HG03103 (cell line): ENCODE measurements around the gene LCLAT1.
"Not testable (repeated sequence)": the region's sequence is repeated elsewhere in the genome, so short reads cannot be mapped to it uniquely, and the experiment has no call there.

Experiments used
- ATAC-seq: cut with Tn5 transposase; IDR thresholded peaks from one replicate; pipeline ENCODE4 v1.9.1; 2021; ENCODE audit warnings: low read depth; ENCODE audit not compliant: unreplicated experiment

LCLAT1 gene

GRCh38 chr2:30629866-30630265, 182.8 kb downstream of the LCLAT1 start:
- no peak for ATAC-seq

DNA sequence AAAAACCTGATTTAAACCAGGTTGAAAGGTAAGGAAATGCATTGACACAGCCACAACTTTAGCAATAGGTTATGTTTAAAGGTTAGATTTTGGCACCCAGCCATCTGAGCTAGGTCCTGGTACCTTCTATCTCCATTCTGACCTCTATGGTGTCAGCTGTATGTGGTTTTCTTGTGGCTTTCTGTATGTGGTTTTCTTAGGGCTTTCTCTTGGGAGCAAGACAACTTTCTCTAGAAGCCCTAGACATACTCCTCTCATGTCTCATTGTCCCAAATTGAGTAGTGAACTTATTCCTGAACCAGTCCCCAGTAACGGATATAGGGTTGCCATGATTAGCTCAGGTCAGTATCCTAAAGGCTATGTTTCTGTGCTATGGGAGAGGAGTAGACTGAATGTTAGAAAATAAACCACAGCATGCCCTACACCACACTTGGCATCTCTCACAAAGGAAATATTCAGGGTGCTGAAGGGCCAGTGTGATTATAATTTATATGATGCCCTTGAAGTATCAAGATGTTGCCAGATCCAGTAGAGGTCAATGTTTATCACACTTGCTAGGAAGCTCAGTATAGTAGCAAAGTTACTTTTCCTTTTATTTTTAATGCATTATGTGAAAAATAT, 184.1 kb downstream of the LCLAT1 start:
- no peak for ATAC-seq

DNA sequence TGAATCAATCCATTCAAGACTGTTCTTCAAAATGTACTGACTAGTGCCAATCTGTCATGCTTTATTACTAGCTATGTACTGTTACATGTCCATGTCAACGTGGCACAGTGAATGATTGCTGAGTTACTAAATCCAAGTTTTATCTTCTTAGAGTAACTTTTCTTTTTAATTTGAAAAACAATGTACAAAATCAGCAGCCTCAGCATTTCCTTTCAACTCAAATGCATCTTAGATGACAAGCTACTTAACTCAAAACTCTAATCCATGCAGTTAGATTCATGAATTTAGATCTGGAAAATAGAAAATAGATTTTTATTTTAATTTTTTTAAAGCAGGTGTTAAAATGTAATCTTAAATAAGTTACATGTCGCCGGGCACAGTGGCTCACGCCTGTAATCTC, 186.0 kb downstream of the LCLAT1 start:
- ATAC-seq: no peak

GRCh38 chr2:30636311-30636710, 189.3 kb downstream of the LCLAT1 start:
- ATAC-seq: no peak

DNA sequence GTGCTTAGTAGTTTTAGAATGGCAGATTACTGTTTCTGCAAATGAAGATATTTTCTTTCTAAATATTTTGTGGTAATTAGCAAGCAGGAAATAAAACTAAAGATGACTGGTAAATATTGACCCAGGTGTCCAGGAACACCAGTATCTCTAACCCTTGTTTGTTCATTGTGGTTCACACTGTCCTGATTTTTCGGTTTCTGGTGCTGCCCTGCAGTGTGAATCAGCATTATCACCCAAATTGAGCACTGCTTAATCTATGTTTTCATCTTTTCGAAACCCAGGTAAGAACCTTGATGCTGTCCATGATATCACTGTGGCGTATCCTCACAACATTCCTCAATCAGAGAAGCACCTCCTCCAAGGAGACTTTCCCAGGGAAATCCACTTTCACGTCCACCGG, 192.8 kb downstream of the LCLAT1 start:
- no peak for ATAC-seq

- no peak for ATAC-seq
Measured at GRCh38 chr2:30641765-30642345, 194.8 kb downstream of the LCLAT1 start.

DNA sequence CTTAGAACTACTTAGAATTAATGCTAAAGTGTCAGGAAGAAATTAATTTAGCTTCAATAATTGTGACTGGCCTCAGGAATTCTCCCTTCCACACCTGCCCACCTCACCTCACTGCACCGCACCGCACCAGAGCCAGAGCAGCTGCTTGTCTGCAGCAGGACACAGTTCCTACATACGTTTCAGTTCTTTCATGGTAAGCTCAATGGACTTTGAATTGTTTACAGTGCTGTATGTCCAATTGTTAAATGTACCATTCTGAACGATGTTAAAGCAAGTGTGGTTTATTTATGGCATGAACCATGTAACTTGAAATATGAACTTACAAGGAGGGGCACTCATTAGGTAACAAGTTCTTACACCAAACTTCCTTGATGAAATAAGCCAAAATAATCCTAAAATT, 196.0 kb downstream of the LCLAT1 start:
- ATAC-seq: not testable (repeated sequence)

- no peak for ATAC-seq
Measured at GRCh38 chr2:30643674-30644073, 196.6 kb downstream of the LCLAT1 start.

- ATAC-seq: no peak
Measured at GRCh38 chr2:30645081-30645744, 198.2 kb downstream of the LCLAT1 start.

DNA sequence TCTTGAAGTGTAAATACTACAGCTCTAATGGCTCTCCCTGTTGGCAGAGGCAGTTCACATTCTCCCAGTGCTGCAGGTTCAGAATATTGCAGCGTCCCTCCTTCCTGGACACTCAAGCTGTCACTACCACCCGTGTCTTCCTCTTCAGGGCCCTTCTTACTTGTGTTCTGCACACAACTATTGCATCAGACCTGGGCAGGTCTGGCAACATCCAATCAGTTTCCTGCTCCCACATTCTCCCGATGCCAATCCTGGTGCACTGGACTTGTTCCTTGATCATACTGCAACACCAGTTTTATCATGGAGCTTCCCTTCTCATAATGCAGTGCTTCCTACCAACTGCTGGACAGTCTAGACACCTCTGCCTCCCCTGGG, 198.7 kb downstream of the LCLAT1 start:
- no peak for ATAC-seq

DNA sequence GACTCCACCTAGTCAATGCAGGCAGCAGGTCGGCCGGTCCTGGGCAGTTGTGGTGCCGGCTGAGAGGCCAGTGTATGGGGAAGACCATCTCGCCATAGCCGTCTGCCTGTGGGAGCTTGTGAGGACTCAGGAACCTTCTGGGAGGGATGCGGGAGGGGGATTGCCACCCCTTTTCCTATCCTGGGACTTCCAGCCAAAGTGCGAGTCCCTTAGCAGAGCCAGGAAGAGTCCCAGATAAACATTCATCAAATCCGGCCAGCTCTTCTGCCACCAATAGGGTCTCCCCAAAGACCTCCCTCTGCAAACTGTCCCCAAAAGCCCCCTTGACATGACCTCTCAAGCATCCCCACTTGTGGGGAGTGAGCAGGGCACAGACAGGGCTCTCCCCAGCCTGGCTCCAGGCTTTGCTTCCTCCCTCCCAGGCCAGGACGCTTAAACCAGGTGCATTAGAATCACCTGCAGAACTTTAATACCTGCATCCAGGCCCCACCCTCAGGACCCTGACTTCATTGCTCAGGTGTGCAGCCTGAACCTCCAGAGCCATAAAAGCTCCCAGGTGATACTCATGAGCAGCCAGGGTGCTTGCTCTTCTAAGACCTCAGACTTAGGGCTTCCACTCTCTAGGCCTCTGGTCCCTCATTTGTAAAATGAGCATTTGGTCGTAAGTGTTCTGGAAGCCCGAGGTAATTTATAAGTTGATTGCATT, 200.9 kb downstream of the LCLAT1 start:
- no peak for ATAC-seq

GRCh38 chr2:30649278-30649677, 202.2 kb downstream of the LCLAT1 start:
- no peak for ATAC-seq

GRCh38 chr2:30649828-30650227, 202.8 kb downstream of the LCLAT1 start:
- no peak for ATAC-seq

DNA sequence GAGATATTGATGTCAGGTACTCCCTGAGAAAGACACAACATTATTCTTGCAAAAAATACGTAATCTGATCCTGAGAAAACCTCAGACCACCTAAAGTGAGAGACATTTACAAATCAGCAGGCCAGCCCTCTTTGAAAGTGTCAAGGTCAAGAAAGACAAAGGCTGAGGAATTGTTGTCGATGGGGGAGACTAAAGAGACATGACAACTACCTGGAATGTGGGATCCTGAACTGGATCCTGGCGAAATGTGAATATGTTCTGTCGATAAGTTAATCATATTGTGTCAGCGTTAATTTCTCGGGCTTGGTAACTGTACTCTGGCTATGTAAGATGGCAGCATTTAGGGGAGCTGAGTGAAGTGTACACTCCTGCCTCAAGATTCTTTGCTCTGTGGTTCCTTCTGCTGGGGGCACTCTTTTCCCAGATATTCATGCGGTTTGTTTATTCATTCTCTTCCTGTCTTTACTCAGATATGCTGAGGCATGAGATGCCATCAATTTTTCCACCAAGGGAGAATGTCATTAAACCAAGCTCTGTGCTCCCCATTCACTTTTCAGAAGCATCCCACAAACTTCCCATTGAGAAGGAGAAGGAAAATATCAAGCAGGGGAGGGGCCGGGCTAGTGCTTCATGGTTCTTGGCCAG, 205.3 kb downstream of the LCLAT1 start:
- ATAC-seq: no peak

GRCh38 chr2:30653847-30654246, 206.8 kb downstream of the LCLAT1 start:
- ATAC-seq: no peak

DNA sequence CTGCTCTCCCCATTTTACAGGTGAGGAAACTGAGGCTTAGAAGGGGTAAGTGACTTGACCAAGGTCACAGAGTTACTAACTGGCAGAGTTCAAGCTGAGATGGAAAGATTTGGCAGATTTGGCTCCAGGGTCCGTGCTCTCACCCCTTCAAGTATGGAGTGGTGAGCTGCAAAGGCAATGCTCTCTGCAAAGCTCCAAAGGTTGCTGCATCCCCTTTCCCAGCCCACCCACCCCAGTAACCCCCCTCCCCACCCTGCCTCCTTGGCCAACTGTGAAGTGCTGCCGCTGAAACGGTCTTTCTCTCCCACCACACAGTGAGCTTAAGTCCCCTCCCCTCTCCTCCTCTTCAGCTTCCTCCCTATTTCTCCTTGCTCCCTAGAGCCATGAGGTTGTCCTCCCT, 207.4 kb downstream of the LCLAT1 start:
- ATAC-seq: no peak

GRCh38 chr2:30655211-30655610, 208.2 kb downstream of the LCLAT1 start:
- no peak for ATAC-seq

DNA sequence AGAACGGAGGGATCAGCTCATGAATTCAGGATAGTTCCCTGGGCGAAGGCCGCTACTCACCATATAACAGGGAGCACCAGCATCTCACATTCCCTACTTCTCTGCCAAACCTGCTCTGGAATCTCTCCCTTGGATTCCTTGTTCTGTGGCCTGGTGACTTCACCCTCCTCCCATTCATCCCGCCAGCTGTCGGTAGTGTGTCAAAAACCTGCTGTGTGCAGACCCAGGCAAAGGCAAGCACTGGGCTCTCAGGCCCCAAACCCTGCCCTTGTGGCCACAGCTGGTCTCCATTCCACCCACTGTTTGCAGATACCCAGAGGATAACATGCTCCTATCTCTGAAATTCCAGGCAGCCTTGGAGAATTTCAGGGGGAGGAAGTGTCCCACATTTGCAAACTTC, 208.6 kb downstream of the LCLAT1 start:
- no peak for ATAC-seq

DNA sequence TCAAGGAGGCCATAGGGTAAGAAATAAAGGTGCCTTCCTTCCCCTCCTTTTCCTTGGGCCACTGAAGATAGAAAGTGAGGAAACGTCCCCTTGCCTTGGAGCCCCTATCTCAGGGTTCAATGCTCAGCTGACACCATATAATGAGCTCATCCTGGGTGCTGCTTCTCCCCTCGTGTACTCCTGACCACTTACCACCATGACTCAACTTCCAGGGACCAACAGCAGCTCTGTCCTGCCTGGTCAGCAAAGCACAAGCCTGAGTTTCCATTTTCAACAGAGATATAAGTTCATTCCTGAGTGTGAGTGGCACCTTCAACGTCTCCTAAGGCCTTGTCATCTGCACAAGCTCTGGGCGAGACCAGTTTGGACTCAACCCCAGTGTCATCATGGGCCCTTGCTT, 209.0 kb downstream of the LCLAT1 start:
- ATAC-seq: no peak

DNA sequence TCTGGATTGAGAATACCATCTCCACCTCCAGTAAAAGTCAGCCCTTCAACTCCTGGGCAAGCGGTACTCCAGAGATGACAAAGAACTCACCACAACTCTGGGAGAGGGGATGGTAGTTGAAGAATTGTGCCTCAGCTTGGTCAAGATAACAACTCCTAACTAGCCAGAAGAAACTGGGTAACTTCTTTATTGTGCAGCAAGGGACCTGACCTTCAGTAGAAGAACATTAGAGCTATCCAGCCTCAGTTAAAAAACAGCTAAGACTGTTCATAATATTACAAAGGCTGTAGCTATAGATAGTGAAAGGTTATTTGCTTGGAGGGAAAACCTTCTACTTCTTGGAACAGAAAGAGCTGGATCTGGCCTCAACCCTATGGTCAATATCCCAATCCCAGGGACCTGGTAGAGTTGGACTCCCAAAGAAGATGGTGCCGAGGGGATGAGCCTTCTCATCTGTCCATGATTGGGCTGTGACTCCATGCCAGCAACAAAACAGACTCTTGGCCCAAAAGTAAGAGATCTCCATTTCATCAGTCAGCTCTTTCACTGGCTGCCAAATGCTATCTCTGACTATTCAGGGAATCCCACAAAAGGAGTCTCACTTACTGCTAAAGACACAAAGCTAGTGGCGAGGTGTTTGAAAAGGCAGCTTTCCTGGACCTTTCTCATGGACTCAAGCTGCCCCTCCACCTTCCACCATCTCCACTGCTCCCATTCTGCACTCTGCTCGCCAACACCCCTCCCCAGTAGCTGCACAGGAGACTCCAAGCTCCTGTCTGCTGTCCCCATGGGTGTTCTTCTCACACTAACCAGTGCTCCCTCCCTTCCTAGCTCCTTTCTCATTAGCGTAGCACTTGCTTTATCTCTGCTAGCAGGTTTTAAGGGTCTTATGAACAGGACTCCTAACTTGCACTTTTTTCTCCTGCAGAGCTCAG, 214.4 kb downstream of the LCLAT1 start:
- no peak for ATAC-seq
